NCI-H2107 treated with DMSO at 0.1 percent for 48 hours (cell line): Measurements from ENCODE around the gene PPP1CC.
"Not testable (repeated sequence)": the region's sequence is repeated elsewhere in the genome, so short reads cannot be mapped to it uniquely, and the experiment has no call there.

ENCODE experiments used
- DNase-seq: peaks from one replicate; lab custom pipeline; 2025; ENCODE audit not compliant: unreplicated experiment; lab: John Stamatoyannopoulos, UW

PPP1CC gene

DNA sequence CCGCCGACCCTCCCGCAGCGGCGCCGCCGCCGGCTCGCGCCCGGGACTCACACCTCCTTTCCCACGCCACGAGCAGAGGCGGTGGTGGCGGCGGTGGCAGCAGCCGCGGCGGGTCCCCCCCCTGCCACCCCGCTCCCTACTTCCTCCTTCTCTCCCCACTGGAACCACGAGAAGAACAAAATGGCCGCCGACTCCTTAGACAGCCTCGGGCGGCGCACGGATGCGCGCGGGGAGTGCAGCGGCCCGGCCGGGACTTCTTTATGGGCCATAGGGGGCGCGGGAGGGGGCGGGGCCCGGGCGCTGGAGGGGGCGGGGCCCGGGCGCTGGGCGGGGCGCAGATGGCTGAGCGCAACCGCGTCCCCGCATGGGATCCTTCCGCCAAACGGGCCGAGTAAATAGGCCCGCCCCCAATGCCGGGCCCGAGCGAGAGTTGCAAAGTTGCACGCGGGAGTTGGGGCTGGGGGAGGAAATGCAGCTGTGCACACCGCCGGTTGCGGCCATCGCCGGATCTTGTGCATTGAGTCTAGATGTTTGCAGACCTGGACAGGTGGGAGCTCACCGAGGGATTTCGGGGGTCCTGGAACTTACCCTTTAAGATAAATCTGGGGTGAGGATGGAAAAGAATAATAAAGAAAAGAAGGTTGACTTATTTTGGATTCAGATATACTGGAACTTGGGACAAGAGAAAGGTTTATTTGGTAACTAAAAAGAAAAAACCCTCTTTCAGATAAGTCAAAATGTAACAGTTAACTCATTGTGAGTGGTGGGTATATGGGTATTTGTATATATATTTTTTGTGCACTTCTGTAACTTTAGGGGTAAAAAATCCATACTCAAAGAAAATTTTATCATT is at the start of gene PPP1CC:
Gene PPP1CC (minus strand): TSS at position 174 of the 853 bp plus-strand sequence. CDS start 184 bp downstream, outside the sequence.
- peak; percentile 95 for DNase-seq

DNA sequence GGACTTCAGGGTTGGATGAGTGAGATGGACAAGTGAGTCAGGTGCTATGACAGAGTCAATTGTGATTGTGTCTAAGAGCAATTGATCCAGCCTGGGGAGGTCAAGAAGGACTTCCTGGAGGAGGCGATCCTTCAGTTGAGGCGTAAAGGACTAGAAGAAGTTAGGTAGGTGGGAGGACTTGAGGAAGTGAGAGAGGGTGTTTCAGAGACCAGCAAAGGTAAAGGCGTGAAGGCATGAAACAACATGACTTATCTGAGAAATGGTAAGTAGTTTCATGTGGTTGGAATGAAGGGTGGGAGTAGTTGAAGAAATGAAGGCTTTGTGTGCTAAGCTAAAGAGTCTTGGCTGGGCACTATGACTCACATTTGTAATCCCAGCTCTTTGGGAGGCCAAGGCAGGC is 48.9 kb upstream of the PPP1CC start:
- DNase-seq = no peak

- DNase-seq = no peak
These were observed 47.6 kb upstream of the PPP1CC start for GRCh38 chr12:110790301-110790700.

DNA sequence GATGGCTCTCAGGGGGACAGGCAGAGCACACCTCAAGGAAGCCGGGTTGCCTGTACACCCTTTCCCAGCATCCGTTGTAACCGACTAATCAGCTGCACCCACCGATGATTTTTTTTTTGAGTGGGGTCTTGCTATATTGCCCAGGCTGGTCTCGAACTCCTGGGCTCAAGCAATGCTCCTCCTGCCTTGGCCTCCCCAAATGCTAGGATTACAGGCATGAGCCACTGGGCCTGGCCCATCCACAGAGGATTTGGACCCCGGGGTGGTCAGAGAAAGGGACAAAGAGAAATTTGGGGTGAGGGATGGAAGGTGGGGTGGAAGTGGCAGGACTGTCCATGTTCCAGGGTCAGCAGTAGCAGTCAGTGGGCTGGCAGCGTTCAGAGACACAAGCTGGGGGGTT is 43.3 kb upstream of the PPP1CC start:
- no peak for DNase-seq

GRCh38 chr12:110785240-110785639 is 42.5 kb upstream of the PPP1CC start:
- DNase-seq = no peak

DNA sequence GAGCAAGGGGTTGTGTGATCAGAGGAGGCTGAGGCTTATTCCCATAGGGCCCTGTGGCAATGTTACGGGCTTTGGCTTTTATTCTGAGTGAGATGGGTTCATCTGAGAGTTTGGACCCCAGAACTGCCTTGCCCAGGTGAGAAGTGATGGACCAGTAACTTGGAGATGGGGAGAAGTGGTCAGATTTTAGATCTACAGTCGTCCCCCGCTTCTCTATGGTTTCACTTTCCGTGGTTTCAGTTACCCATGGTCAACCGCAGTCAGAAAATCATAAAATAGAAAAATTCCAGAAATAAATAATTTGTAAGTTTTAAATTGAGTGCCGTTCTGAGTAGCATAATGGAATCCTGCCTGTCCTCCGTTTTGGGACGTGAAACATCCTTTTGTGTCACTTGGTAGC is 40.2 kb upstream of the PPP1CC start:
- DNase-seq = no peak

DNA sequence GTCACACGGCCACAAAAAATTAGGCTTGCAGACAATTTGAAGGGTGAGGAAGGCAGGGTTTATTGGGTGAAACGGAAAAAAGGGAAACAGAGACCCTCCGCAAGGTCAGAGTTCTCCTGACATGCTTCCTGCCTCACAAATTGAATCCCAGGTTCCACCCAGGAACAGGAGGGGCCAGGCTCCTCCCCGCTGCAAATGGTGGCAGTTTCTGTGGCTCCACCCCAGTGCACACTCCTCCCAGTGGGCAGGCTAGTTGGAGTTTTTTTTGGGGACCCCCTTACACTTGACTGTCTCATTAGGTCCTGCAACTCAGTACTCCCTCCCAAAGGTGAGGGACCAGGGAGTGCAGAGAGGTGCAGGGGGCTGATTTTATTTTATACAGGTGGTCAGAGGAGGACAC is 39.4 kb upstream of the PPP1CC start:
- DNase-seq = no peak

DNA sequence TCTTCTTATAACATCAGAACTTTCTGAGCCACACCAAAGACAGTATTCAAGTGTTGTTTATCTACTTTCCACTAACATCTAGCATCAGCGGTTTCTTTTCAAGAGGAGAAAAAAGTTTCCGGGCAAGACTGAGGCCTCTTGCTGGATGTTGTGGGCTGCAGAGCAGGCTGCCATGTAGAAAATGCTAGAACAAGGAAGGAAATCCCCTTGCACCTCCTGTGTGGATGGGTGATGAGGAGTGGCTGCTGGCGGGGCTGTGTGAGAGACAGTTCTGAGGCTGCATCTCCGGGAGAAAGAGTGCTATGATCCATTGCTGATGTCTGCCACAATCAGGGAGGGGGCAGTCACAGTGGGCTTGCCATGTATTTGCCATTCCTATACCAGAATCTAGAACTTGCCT is 37.8 kb upstream of the PPP1CC start:
- no peak for DNase-seq

DNA sequence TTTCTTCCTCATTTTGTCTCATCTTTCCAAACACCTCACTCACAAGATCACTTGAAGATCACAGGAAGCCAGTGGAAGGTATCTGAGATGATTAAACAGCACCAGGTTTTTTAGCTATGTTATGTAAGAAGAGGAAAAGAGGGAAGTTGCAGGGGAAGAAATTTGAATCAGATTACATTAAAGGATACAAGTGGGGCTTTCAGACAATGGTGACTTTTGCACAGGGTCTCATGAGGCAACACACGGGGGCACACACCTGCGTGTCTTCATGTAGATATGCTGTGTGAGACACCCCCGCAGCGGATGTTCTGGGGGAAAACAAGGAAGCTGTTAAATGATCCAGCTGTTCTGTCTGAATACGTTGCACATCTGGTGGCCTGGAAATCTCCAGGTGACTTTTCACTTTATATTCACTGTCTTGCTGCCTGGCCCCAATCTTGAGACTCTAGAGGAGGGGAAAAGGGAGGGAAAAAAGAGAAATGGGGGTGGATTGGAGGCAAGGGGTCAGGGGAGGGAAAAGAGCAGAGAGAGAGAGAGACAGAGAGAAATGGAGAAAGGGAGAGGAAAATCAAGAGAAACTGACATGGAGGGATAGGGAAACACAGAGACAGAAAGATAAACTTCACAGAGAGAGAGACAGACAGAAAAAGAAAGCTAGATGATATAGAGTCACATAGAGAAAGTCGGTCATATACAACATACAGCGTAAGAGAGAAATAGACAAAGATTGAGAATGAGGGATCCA is 36.3 kb upstream of the PPP1CC start:
- DNase-seq = no peak

DNA sequence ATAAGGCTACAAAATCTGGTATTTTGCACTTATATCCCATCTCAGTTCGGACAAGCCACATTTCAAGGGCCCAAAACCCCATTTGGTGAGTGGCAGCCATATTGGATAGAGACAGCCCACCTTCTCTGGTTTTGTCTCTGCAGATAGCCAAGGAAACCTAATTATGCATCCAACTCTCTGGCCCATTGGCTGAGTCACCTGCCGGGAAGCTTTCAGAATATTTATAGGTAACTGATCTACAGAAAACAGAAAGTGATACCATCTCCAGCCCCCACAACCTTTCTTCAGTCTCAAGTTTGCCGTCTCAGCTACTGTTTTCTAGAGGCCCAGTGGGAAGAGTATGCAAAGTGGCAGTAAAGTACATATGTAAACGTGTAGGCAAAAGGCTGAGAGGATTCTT is 33.7 kb upstream of the PPP1CC start:
- no peak for DNase-seq

GRCh38 chr12:110775997-110776396 is 33.3 kb upstream of the PPP1CC start:
- DNase-seq = no peak

DNA sequence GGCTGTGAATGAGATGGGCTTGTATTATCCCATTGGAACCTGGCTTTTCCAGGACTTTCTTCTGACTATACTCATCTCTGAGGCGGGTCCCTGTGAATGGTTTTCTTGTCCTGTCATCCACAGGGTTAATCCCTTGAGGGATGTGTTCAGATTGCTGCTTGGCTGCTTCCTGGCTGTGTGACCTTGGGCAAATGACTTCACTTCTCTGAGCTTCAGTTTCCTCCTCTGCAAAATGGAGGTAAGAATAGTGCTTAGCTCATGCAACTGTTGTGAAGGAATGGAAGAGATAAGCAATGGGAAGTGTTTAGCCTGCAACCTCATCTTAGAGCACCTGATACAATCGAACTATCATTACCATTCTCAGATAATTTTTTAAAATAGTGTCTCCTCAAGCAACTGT is 32.1 kb upstream of the PPP1CC start:
- DNase-seq = no peak

DNA sequence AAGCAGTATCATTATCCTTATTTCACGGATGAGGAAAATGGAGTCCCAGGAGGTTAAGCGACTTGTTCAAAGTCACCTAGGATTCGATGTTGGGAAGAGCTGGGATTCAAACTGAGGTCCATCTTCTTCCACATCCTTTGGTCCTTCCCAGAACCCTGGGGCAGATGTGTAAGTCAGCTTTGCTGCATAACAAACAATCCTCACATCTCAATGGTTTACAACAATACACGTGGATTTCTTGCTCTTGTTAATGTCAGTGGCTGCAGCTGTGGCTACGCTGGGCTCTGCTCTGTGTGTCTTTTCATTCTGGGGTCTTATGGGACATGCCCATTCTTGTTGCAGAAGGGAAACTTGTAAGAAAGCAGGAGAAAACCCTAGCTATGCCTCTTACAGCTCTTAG is 26.3 kb upstream of the PPP1CC start:
- DNase-seq = no peak

DNA sequence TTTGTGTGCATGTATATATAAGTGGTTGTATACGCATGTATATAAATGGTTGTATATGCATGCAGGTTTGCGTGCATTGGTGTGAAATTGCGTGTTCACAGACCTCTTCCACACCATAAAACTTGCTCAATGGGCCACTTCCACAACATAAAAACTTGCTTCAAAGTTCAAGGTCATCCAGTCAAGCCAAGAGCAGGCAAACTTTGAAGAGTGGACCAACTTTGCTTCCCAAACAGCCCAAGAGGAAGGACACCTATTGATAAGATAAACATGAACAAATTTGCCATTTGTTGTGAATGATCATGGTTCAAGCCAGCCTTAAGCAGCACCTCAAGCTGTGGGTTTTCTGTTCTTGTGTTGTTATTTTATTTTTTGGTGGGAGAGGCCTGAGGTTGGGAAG is 25.2 kb upstream of the PPP1CC start:
- DNase-seq = no peak

- no peak for DNase-seq
These were observed 23.8 kb upstream of the PPP1CC start for GRCh38 chr12:110766311-110767154.

DNA sequence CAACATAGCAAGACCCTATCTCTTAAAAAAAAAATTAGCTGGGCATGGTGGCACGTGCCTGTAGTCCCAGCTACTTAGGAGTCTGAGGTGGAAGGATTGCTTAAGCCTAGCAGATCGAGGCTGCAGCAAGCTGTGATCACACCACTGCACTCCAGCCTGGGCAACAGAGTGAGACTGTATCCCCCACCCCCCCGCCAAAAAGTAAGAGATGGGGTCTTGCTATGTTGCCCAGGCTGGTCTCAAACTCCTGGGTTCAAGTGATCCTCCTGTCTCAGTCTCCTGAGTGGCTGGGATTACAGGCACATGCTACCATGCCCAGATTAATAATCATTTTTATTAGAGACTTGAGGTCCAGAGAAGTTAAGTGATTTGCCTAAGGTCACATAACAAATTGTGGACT is 22.9 kb upstream of the PPP1CC start:
- not testable (repeated sequence) for DNase-seq

DNA sequence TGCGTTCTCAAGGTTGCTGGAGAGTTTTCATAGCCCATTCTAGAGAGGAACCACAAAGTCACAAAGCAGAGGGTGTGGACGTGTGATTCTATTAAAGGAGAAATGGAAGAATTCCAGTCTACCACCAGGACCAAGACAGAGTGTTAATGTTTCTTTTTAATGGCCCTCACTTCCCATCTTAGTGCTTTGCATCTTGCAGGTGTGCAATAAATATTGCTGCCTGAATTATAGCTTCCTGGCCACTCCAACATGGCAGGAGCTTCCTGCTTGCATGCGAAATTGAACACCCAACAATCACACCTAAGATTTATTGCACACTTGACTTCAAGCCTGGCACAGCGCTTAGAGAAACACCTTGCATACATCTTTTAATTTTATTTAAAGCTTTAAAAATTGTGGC is 22.4 kb upstream of the PPP1CC start:
- peak; percentile 67 for DNase-seq

DNA sequence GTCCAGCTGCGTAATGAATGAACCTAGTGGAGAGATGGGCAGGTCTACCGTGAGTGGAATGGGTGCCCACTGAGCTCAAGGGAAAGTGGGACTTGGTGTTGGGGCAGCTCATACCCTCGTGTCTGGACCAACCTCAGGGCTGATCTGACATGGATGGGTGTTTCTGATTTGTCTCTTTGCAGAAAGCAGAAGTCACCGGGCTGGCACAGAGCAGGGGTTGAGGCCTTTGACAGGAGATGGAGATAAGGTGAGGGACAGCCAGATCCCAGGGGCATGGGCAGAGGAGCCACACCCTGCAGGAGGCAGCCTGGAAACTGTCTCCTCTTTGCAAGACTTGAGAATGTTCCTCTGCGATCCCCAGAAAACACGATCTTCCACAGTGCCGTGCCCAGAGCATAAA is 20.9 kb upstream of the PPP1CC start:
- DNase-seq = no peak

- DNase-seq = no peak
These were observed 20.2 kb upstream of the PPP1CC start for GRCh38 chr12:110762891-110763290.

DNA sequence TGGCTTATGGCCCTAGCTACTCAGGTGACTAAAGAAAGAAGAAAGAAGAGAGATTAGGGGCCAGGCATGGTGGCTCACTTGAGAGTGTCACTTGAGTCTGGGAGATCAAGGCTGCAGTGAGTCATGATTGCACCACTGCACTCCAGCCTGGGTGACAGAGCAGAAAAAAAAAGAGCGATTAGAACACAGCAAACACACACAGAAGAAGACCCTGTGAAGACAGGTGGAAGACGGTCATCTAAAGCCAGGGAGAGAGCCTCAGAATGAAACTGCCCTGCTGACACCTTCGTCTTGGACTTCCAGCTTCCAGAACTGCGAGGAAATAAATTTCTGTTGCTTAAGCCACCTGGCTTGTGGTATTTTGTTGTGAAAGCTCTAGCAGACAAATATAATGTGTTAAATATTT is 17.5 kb upstream of the PPP1CC start:
- no peak for DNase-seq

- no peak for DNase-seq
These were observed 16.2 kb upstream of the PPP1CC start for GRCh38 chr12:110758922-110759321.
